Glutamatergic neuron (in vitro differentiated cells): ENCODE measurements around the gene DDX6. TPM values are rescaled to one million over a fixed set of nuclear protein-coding genes. Genes with fewer than 3 reads are reported as not detected.

Experiments
- DNase-seq: peaks from one replicate; pipeline ENCODE4 v3.0.0; 2022
- H3K27ac Mint-ChIP-seq: one replicate; pipeline ENCODE4 v1.8.0; 2020; ENCODE audit warnings: mild to moderate bottlenecking, mixed read lengths, inconsistent platforms; ENCODE audit not compliant: unreplicated experiment
- H3K27me3 Mint-ChIP-seq: one replicate; pipeline ENCODE4 v1.8.0; 2020; ENCODE audit warnings: mild to moderate bottlenecking, moderate library complexity, mixed read lengths, inconsistent platforms; ENCODE audit not compliant: unreplicated experiment
- H3K36me3 Mint-ChIP-seq: one replicate; pipeline ENCODE4 v1.8.0; 2020; ENCODE audit warnings: mild to moderate bottlenecking, mixed read lengths, inconsistent platforms; ENCODE audit not compliant: unreplicated experiment
- H3K4me1 Mint-ChIP-seq: one replicate; pipeline ENCODE4 v1.8.0; 2020; ENCODE audit warnings: mild to moderate bottlenecking, low read depth, mixed read lengths, inconsistent platforms; ENCODE audit not compliant: unreplicated experiment
- H3K4me3 Mint-ChIP-seq: one replicate; pipeline ENCODE4 v1.8.0; 2020; ENCODE audit warnings: mild to moderate bottlenecking, mixed read lengths, inconsistent platforms; ENCODE audit not compliant: unreplicated experiment
- H3K9me3 Mint-ChIP-seq: one replicate; pipeline ENCODE4 v1.8.0; 2020; ENCODE audit warnings: mild to moderate bottlenecking, moderate library complexity, mixed read lengths, inconsistent platforms; ENCODE audit not compliant: unreplicated experiment
- CTCF ChIP-seq: fragments of 200-600 bp; sonication (generic); IDR thresholded peaks from one replicate; pipeline ENCODE4 v1.5.0; 2021; ENCODE audit not compliant: partially characterized antibody, unreplicated experiment
- total RNA-seq: library from RNA; stranded (reverse); fragmentation: NEBNext Ultra II Directional; extraction: Animal tissue kit (Norgen Biotek cat#: 25700); gene quantifications from one replicate; pipeline ENCODE4 v1.2.1, GENCODE V29; 2021; ENCODE audit not compliant: unreplicated experiment

DDX6 gene
- total RNA-seq, 1 donor from 2014 or later, result 188 TPM

- no peak for TF ChIP-seq CTCF
- Mint-ChIP-seq H3K9me3 (no peaks in the 10 kb centered on the region), H3K4me1 (no peaks in the 10 kb centered on the region), H3K36me3 (no peaks in the 10 kb centered on the region), H3K4me3 (no peak overlapping the region), H3K27ac (no peak overlapping the region), H3K27me3 (no peaks in the 10 kb centered on the region)
- no peak for DNase-seq
Measured at GRCh38 chr11:118818130-118818529, 27.2 kb upstream of the DDX6 start.

- H3K4me1 Mint-ChIP-seq, result no peaks in the 10 kb centered on the region
- H3K27me3 Mint-ChIP-seq, result no peaks in the 10 kb centered on the region
- H3K36me3 Mint-ChIP-seq, result no peaks in the 10 kb centered on the region
- H3K27ac Mint-ChIP-seq, result no peak overlapping the region
- no peak for DNase-seq
- TF ChIP-seq CTCF, result no peak
- H3K4me3 Mint-ChIP-seq, result no peak overlapping the region
- no peaks in the 10 kb centered on the region for H3K9me3 Mint-ChIP-seq
Measured at GRCh38 chr11:118813551-118813950, 22.6 kb upstream of the DDX6 start.

- H3K4me3 Mint-ChIP-seq, result no peak overlapping the region
- no peaks in the 10 kb centered on the region for H3K9me3 Mint-ChIP-seq
- no peaks in the 10 kb centered on the region for H3K4me1 Mint-ChIP-seq
- no peaks in the 10 kb centered on the region for H3K27me3 Mint-ChIP-seq
- peaks cover 6% of the 10 kb centered on the region for H3K36me3 Mint-ChIP-seq
- no peak for DNase-seq
- no peak for TF ChIP-seq CTCF
- H3K27ac Mint-ChIP-seq, result no peak overlapping the region
Measured at GRCh38 chr11:118812485-118812884, 21.5 kb upstream of the DDX6 start.

GRCh38 chr11:118807800-118808778 lies 17.1 kb upstream of the DDX6 start:
- Mint-ChIP-seq H3K27ac (no peak overlapping the region), H3K4me1 (no peaks in the 10 kb centered on the region), H3K4me3 (no peak overlapping the region), H3K27me3 (peaks cover 3% of the 10 kb centered on the region), H3K9me3 (no peaks in the 10 kb centered on the region), H3K36me3 (peaks cover 6% of the 10 kb centered on the region)
- TF ChIP-seq CTCF, result no peak
- DNase-seq, result no peak

GRCh38 chr11:118806400-118806799 lies 15.4 kb upstream of the DDX6 start:
- TF ChIP-seq CTCF, result no peak
- Mint-ChIP-seq H3K27ac (no peak overlapping the region), H3K27me3 (peaks cover 3% of the 10 kb centered on the region), H3K36me3 (peaks cover 6% of the 10 kb centered on the region), H3K9me3 (no peaks in the 10 kb centered on the region), H3K4me1 (no peaks in the 10 kb centered on the region), H3K4me3 (no peak overlapping the region)
- no peak for DNase-seq
